ENCODE results near the gene BACH2. TPM values are rescaled to one million over a fixed set of nuclear protein-coding genes. Genes with fewer than 3 reads are reported as not detected.

BACH2 gene
- total RNA-seq, 1 donor = under 0.01 TPM

DNA sequence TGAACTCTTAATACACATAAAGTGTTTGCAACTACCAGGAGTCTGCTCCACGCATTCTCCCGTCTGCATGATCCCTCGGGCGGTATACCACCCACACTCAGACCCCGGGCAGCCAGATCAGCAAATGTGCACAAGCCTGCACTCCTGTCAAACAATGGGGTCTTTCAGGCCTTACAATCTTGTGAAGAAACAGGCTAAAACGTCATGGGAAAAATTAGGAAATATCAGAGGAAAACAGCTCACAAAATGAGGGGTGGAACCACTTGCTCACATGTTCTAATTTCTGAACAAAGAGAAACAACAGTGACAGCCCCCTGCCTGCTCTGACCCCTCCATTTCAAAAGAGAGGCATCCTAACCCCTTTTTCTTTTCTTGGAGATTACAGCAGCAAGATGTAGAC is 69.4 kb downstream of the BACH2 start:
- no peak for TF ChIP-seq CTCF (IDR thresholded peaks at IDR 0.05; ENCODE audit: insufficient read depth, low read depth, low read length)
- H3K4me3 ChIP-seq (ENCODE audit: low read depth, low read length) = no peak overlapping the region
- DNase-seq (ENCODE audit: low read depth) = no peak

DNA sequence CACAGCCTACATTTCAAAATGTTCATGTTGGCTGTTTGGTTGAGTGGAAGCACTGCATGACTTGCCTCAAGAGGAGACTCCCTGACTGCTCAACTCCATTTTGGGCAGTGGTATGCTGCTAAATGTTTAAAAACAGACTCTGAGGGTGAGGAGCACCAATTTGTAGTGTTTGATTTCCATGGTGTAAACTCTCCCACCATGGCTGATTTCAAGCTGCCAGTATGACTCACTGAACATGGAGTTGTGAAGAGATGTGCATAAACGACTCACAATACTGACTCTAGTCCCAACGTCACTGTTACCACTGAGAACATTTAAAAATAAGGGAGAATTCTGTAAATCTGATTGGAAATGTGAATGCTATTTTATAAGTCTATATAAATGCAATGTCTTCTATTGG is 70.4 kb downstream of the BACH2 start:
- DNase-seq (ENCODE audit: low read depth) = no peak
- no peak overlapping the region for H3K4me3 ChIP-seq (ENCODE audit: low read depth, low read length)
- TF ChIP-seq CTCF (IDR thresholded peaks at IDR 0.05; ENCODE audit: insufficient read depth, low read depth, low read length) = no peak

DNA sequence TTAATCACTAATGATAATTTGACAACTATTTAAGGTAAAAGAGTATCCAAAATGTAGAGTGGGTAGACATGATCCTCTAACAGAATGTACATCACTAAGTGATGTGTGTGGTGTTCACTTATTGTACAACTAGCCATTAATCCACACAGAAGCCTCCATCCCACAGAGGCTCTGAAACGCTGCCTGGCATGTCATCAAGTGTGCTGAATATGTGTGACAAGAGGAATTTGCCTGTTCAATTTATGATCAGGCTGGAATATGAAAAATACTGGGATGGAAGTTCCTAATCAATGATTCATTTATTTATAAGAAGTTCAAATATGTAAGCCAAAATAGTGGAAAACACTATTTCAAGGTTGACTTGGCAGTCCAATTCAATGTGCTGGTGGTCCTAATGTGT is 72.4 kb downstream of the BACH2 start:
- no peak overlapping the region for H3K4me3 ChIP-seq (ENCODE audit: low read depth, low read length)
- TF ChIP-seq CTCF (IDR thresholded peaks at IDR 0.05; ENCODE audit: insufficient read depth, low read depth, low read length) = no peak
- no peak for DNase-seq (ENCODE audit: low read depth)

DNA sequence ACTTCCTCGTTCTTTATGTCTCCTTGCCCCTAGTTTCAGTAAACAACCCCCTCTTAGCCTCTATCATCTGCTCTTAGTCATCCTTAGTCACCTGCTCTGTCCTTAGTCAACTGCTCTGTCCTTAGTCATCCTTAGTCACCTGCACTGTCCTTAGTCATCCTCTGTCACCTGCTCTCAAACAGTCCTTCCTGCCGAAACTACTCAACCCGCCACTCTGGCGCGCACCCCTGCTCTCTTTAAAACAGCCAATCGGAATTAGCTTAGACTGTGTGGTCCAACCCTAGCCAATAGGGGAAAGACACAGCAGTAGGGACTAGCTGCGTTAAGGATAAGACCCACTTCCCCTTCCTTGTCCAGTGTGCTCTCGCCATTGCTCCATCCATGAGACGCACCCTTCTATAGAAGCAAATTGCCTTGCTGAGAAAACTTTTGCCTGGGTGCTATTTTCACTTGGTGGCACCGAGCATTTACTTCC is 73.9 kb downstream of the BACH2 start:
- no peak for DNase-seq (ENCODE audit: low read depth)

GRCh38 chr6:90222008-90222407 is 74.6 kb downstream of the BACH2 start:
- no peak for TF ChIP-seq CTCF (IDR thresholded peaks at IDR 0.05; ENCODE audit: insufficient read depth, low read depth, low read length)
- no peak overlapping the region for H3K4me3 ChIP-seq (ENCODE audit: low read depth, low read length)
- no peak for DNase-seq (ENCODE audit: low read depth)

More for the DNA sequence above, 73.9 kb downstream of the BACH2 start:
- H3K4me3 ChIP-seq (ENCODE audit: low read depth, low read length) = no peak overlapping the region
- TF ChIP-seq CTCF (IDR thresholded peaks at IDR 0.05; ENCODE audit: insufficient read depth, low read depth, low read length) = no peak

GRCh38 chr6:90221403-90221802 is 75.2 kb downstream of the BACH2 start:
- TF ChIP-seq CTCF (IDR thresholded peaks at IDR 0.05; ENCODE audit: insufficient read depth, low read depth, low read length) = no peak
- H3K4me3 ChIP-seq (ENCODE audit: low read depth, low read length) = no peak overlapping the region
- no peak for DNase-seq (ENCODE audit: low read depth)

DNA sequence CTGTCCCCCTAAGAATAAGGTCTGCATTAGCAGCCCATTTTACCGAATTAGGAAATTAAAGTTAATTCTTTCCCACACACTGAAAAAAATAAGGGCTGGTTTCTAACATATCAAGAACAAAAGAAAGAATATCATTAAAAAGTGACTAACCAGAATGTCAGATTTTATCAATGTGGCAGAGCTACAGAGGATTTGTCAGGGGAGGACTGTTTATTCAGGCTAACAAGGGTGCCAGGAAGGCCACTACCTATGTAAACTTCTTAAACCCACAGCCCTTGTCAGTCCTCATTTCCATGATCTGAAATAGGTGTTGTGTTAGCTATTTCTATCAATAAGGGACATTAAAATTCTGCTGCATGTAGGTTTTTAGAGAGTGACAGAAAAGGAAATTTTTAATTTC is 76.4 kb downstream of the BACH2 start:
- no peak for DNase-seq (ENCODE audit: low read depth)
- TF ChIP-seq CTCF (IDR thresholded peaks at IDR 0.05; ENCODE audit: insufficient read depth, low read depth, low read length) = no peak
- H3K4me3 ChIP-seq (ENCODE audit: low read depth, low read length) = no peak overlapping the region

All from fibroblast of villous mesenchyme (primary cell).